HG03108 (cell line): Measurements from ENCODE around the gene TMEM272.

ENCODE experiments used
- ATAC-seq: cut with Tn5 transposase; IDR thresholded peaks from one replicate; pipeline ENCODE4 v1.9.1; 2021; ENCODE audit warnings: moderate library complexity; ENCODE audit not compliant: unreplicated experiment

The TMEM272 gene

GRCh38 chr13:51763486-51763885 lies 81.5 kb downstream of the TMEM272 start:
- ATAC-seq, result no peak
